ENCODE measurements around the gene DQX1. TPM values are rescaled to one million over a fixed set of nuclear protein-coding genes. Genes with fewer than 3 reads are reported as not detected.

DQX1 gene
- total and polyA plus RNA-seq, 2 experiments from 2014 or later = not detected

DNA sequence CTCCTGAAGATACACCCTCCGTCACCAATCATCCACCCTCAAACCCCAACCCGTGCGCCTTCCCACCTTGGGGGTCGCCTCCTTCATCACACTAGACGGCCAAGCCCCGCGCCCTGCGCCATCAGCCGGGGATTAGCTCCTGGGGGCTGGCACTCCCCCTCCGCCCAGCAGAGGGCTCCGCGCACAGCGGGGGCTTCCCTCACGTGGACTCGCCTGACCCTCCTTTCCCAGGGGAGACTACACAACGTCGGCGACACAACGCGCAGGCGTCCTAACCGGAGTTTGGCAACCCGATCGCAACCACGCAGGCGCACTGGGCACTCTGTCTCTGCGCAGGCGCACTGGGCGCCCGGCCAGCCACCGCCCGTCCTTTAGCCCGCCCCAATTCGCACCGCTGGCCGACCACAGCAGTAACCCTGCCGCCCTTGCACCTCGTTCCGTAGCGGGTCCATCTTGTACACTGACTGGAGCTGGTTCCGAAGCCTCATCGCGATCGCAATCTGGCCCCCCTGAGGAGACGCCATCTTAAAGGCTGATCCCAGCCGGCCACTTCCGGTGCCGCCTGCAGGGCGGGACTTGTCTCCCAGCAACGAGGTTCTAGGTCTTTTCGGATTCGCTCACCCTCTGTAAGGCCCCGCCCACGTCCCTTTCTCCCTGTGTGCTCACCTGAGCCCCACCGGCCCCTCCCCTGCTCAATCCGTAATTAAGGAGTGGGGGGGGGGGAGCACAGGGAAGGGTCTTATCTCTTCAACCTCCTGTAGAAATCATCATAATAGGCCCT, 18.7 kb downstream of the DQX1 start, which contains the start of gene PCGF1:
Gene PCGF1, minus strand, starts transcription at position 551 of the 781 bp plus-strand sequence. Its CDS starts 27 bp downstream, at position 524.
- H3K9me2 ChIP-seq (ENCODE audit: insufficient read depth) = no peaks in the 10 kb centered on the region
- WGBS, 2 experiments (ENCODE audit: low coverage in 1 of 2, low lambda C conversion rate in 2 of 2, missing lambda C conversion rate in 2 of 2) = 0% methylated on average over 40 to 53 of the region's 56 CpGs
- H3K4me2 ChIP-seq (ENCODE audit: unreplicated experiment) = peak within 1 kb of the TSS; percentile 94
- H3K4me1 ChIP-seq (ENCODE audit: insufficient read depth) = peaks cover 23% of the 10 kb centered on the region
- H3F3A ChIP-seq (ENCODE audit: insufficient read depth) = peaks cover 18% of the 10 kb centered on the region
- no peaks in the 10 kb centered on the region for H3K36me3 ChIP-seq (ENCODE audit: low read depth)
- H3K4me3 ChIP-seq = peak within 1 kb of the TSS; percentile 90
- in situ Hi-C loops (cut with MboI) = no loop called here
- DNase-seq = peak; percentile 99
- peak within 1 kb of the TSS; percentile 92 for H3K9ac ChIP-seq
- H3K9me3 ChIP-seq (ENCODE audit: low read depth) = no peaks in the 10 kb centered on the region
- no peaks in the 10 kb centered on the region for H4K20me1 ChIP-seq (ENCODE audit: insufficient read depth)
- 0 out of 2 replicates have a peak, but pooled peaks cover 9% of the 10 kb centered on the region for H3K27me3 ChIP-seq (replicated peaks; ENCODE audit: insufficient read depth)
- peaks cover 26% of the 10 kb centered on the region for H3K79me2 ChIP-seq (ENCODE audit: insufficient read depth)
- peak within 1 kb of the TSS; percentile 94 for H2AFZ ChIP-seq
- no peak for TF ChIP-seq EZH2 (IDR thresholded peaks at IDR 0.05; ENCODE audit: insufficient read depth, poor library complexity, severe bottlenecking)
- TF ChIP-seq EZH2phosphoT487 (IDR thresholded peaks at IDR 0.05; ENCODE audit: insufficient read depth, low read depth) = no peak
- peak within 1 kb of the TSS; percentile 96 for H3K27ac ChIP-seq

DNA sequence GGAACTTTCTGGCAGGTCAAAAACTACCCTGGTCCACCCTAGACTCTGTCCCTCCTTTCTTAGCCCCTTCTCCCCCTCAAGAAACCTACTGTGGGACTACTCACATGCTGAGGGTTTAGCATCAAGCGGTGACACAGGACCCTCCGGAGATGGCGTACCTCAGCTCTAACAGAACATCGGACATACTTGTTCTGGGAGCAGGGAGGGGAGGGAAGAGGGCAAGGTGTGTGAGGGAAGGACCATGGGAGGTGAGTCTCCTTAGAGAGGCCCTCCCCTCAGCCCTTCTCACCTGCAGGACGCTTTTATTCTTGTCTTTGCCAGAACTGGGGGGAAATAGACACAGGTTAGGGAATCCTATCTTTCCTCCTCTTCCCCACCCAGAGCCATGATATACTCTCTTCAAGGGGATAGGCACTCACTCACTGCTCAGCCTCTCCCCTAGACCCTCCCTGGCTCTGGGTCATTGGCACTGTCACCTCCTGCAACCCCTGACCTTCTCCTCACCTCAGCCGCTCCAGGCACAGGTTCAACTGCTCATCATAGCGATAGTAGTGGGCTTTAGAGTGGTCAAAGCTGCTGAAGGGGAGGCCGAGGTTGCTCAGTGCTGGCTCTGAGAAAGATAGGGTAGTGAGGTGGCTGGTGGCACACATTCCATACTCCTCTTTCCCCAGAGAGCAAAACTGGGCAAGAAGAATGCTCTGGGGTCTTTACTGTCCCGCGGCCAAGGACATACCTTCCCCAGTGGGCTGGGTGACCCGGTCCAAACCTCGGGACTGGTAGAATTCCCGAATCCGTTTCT, 20.4 kb downstream of the DQX1 start:
- H3K36me3 ChIP-seq (ENCODE audit: low read depth) = no peaks in the 10 kb centered on the region
- H3K27ac ChIP-seq = peak overlapping the region; percentile 96; the same call in 1 of the 2 replicates
- TF ChIP-seq EZH2phosphoT487 (IDR thresholded peaks at IDR 0.05; ENCODE audit: insufficient read depth, low read depth) (no peak), EZH2 (IDR thresholded peaks at IDR 0.05; ENCODE audit: insufficient read depth, poor library complexity, severe bottlenecking) (no peak)
- peaks cover 26% of the 10 kb centered on the region for H3K79me2 ChIP-seq (ENCODE audit: insufficient read depth)
- H4K20me1 ChIP-seq (ENCODE audit: insufficient read depth) = no peaks in the 10 kb centered on the region
- no peak for DNase-seq
- H3K9me2 ChIP-seq (ENCODE audit: insufficient read depth) = no peaks in the 10 kb centered on the region
- H3K9ac ChIP-seq = no peak overlapping the region
- H3K9me3 ChIP-seq (ENCODE audit: low read depth) = no peaks in the 10 kb centered on the region
- H3K4me3 ChIP-seq = peak overlapping the region; percentile 90
- peak overlapping the region; percentile 94 for H3K4me2 ChIP-seq (ENCODE audit: unreplicated experiment)
- no peak overlapping the region for H2AFZ ChIP-seq
- in situ Hi-C loops (cut with MboI) = no loop called here
- 96 to 97% methylated on average over 14 of the region's 14 CpGs for WGBS, 2 experiments (ENCODE audit: low coverage in 1 of 2, low lambda C conversion rate in 2 of 2, missing lambda C conversion rate in 2 of 2)
- peaks cover 27% of the 10 kb centered on the region for H3K4me1 ChIP-seq (ENCODE audit: insufficient read depth)
- no peaks in the 10 kb centered on the region for H3K27me3 ChIP-seq (replicated peaks; ENCODE audit: insufficient read depth)
- peaks cover 18% of the 10 kb centered on the region for H3F3A ChIP-seq (ENCODE audit: insufficient read depth)

DNA sequence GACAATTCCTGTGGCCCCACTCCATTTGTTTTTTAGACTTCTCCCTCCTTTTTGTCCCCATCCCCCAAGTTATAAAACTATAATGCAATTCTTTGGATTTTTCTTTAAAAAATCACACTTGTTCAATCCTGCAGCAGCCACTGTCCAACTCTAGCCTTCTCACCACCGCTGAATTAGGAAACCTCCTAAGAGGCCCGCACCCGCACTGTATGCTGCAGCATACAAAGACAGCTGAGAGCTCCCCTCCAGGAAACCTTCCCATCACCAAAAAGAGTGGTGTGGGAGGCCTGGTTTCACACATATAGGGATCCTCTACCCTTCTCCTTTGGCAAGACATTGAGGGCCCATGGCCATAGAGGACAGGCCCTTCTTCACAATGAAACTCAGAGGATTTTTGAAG, 21.4 kb downstream of the DQX1 start:
- Histone ChIP-seq H3K4me3 (no peak overlapping the region), H3K4me1 (ENCODE audit: insufficient read depth) (peaks cover 27% of the 10 kb centered on the region), H3K27ac (no peak overlapping the region), H3K9me3 (ENCODE audit: low read depth) (no peaks in the 10 kb centered on the region), H3K27me3 (replicated peaks; ENCODE audit: insufficient read depth) (no peaks in the 10 kb centered on the region), H2AFZ (no peak overlapping the region), H3K36me3 (ENCODE audit: low read depth) (no peaks in the 10 kb centered on the region), H3F3A (ENCODE audit: insufficient read depth) (peaks cover 18% of the 10 kb centered on the region), H4K20me1 (ENCODE audit: insufficient read depth) (no peaks in the 10 kb centered on the region), H3K9me2 (ENCODE audit: insufficient read depth) (no peaks in the 10 kb centered on the region), H3K4me2 (ENCODE audit: unreplicated experiment) (no peak overlapping the region), H3K79me2 (ENCODE audit: insufficient read depth) (peaks cover 26% of the 10 kb centered on the region), H3K9ac (no peak overlapping the region)
- in situ Hi-C loops (cut with MboI) = loop anchor here (5.0 kb wide), 1 partner anchor 83 kb away; no protein-coding TSS in a partner anchor
- TF ChIP-seq EZH2phosphoT487 (IDR thresholded peaks at IDR 0.05; ENCODE audit: insufficient read depth, low read depth) (no peak), EZH2 (IDR thresholded peaks at IDR 0.05; ENCODE audit: insufficient read depth, poor library complexity, severe bottlenecking) (no peak)
- 81% methylated on average over 3 of the region's 3 CpGs for WGBS, 2 experiments (ENCODE audit: low coverage in 1 of 2, low lambda C conversion rate in 2 of 2, missing lambda C conversion rate in 2 of 2)
- DNase-seq = peak; percentile 18
